Body of pancreas (tissue), 4 donors: ENCODE results near the gene GRID2.

ENCODE experiments used
- POLR2A ChIP-seq, 3 donors: fragments of 450-650 bp; IDR thresholded peaks; one replicate each; pipeline ENCODE4 v1.6.1; 2016; ENCODE audit warnings: antibody characterized with exemption in 3 of 3, mild to moderate bottlenecking in 2 of 3
- TF ChIP-seq, protein P1 (sequence below), 7 experiments: fragments of 450-650 bp in 4 of 7; fragments of 200-600 bp in 3 of 7; sonication (generic) in 3 of 7; IDR thresholded peaks; one replicate each; pipeline ENCODE4 v1.5.1; 2016 to 2019; ENCODE audit warnings: antibody characterized with exemption in 7 of 7

DNA sequence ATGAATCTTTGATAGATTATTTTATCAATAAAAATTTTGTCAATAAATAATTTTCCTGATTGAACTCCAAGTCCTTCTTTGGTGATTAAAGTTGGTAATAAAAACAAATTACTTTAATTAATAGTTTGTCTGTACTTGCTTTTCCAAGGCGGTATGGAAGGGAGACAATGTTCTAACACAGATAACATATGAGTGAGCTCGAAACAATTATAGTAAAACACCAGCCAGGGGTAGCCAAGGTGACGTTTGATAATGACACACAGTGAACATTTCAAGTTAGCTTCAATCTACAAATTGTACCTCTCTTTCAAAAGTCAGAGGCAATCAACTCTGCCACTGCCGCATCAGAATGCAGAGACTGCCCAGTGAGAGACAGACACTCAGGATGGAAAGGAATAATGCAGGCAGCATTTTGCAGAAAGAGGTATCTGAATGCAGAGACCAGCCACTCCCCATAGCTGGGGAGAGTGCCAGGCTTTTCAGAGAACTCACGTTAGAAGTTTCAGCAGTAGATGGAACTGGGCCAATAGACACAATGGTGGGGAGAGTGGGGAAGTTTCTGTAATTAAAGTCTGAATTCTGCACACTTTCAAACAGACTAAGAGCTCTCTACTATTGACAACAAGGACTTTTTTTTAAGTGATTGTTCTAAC lies 1506.7 kb downstream of the GRID2 start:
- TF ChIP-seq, protein P1, sequence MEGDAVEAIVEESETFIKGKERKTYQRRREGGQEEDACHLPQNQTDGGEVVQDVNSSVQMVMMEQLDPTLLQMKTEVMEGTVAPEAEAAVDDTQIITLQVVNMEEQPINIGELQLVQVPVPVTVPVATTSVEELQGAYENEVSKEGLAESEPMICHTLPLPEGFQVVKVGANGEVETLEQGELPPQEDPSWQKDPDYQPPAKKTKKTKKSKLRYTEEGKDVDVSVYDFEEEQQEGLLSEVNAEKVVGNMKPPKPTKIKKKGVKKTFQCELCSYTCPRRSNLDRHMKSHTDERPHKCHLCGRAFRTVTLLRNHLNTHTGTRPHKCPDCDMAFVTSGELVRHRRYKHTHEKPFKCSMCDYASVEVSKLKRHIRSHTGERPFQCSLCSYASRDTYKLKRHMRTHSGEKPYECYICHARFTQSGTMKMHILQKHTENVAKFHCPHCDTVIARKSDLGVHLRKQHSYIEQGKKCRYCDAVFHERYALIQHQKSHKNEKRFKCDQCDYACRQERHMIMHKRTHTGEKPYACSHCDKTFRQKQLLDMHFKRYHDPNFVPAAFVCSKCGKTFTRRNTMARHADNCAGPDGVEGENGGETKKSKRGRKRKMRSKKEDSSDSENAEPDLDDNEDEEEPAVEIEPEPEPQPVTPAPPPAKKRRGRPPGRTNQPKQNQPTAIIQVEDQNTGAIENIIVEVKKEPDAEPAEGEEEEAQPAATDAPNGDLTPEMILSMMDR (IDR thresholded peaks at IDR 0.05): no peak
- no peak for TF ChIP-seq POLR2A (IDR thresholded peaks at IDR 0.05)
